T-helper 2 cell treated with Interferon-gamma antibody and Interleukin-4, amounts not matched to agents 100 ng/mL and 5 ng/mL, for 36 hours (primary cell): ENCODE results near the gene SPATA20. TPM values are rescaled to one million over a fixed set of nuclear protein-coding genes. Genes with fewer than 3 reads are reported as not detected.

Experiments
- intact Hi-C: fragments of 100-400 bp; cut with micrococcal nuclease; formaldehyde crosslinking; loops from one replicate; pipeline ENCODE4 v1.15.1; 2023
- total RNA-seq: library from RNA; stranded (reverse); gene quantifications from 2 replicates; pipeline ENCODE4 v1.2.3, GENCODE V29; 2022

SPATA20 gene
- total RNA-seq, 1 donor from 2014 or later = 13.5 TPM

- intact Hi-C loops = no loop called here
Observed at GRCh38 chr17:50572541-50572940, 25.6 kb downstream of the SPATA20 start.

- intact Hi-C loops = no loop called here
Observed at GRCh38 chr17:50573866-50574611, 27.1 kb downstream of the SPATA20 start.

GRCh38 chr17:50575581-50576210 lies 28.7 kb downstream of the SPATA20 start:
- intact Hi-C loops = no loop called here

- intact Hi-C loops = no loop called here
Observed at GRCh38 chr17:50576864-50577263, 29.9 kb downstream of the SPATA20 start.

DNA sequence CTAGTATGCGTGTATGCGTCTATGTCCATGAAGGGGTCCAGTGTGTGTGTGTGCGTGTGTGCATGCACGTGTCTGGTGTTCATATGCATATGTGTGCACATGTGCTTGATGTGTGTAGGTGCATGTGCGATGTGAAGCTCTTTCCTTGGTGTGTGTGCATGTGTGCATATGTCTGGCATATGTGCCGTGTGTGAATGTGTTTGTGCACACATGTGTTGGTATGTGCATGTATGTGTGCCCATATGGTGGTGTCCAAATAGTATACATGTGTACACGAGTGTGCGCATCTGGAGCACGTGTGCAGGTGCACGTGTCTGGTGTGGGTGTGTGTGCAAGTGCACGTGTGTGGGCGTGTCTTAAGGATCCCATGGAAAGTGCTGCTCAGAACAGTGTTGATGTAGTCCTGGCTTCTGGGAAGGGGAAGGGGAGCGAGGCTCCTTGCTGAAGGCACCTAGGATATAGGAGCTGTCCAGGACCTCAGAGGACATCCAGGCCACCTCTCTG lies 30.5 kb downstream of the SPATA20 start:
- intact Hi-C loops = no loop called here

- intact Hi-C loops = no loop called here
Observed at GRCh38 chr17:50578173-50578572, 31.2 kb downstream of the SPATA20 start.

DNA sequence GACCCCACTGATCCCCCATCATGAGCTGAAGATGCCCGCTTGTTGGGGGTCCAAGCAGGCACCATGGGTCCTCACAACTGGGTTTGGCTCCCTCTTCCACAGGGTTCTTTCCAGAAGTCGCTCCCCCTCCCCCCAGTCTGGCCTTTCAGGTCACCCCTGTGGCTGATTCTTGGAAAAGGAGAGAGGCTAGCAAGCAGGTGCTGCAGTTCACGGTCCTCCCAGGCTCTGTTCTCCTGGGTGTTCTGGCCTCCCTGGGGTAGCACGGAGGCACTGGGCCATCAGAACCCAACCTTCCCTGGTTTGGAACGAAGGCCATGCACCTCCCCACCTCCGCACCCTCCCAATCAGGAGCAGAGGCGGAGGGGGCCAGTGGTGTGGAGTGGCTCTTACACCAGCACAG lies 32.4 kb downstream of the SPATA20 start:
- intact Hi-C loops = no loop called here

DNA sequence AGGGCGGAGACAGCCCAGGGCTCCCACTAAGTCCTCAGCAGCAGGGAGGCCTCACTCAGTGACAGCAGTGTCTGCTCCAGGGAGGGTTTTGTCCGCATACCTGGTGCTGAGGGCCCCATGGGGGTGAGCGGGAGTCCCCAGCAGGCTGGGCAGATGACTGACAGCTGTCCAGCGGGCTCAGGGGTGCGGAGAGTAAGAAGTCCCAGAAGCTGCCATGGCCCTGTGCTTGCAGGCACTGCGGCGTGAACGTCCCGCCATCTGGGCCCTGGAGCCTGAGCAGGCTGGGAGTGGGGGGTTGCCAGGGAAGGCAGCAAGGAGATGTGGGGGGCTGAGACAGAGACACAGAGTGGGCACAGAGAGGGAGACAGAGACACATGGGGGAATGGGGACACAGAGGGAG lies 33.7 kb downstream of the SPATA20 start:
- intact Hi-C loops = no loop called here

DNA sequence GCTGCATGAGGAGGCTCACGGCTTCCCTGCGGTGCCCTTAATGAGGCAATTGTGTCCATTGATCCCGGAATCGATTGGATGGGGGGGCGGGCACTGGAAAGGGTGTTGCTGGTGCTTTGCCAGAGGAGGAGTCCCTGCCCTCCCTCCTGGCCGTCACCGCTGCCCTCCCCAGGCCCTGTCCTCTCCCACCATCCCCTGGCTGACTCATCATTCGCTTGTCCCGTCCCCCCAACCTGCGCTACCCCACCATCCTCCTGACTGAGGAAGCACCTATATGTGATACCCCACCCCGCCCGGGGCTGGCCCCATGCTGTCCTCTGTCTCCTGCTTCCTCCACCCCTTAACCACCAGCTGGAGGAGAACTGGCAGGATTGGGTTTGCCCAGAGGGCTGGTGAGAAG lies 34.3 kb downstream of the SPATA20 start:
- intact Hi-C loops = no loop called here

GRCh38 chr17:50582741-50583140 lies 35.8 kb downstream of the SPATA20 start:
- intact Hi-C loops = no loop called here

DNA sequence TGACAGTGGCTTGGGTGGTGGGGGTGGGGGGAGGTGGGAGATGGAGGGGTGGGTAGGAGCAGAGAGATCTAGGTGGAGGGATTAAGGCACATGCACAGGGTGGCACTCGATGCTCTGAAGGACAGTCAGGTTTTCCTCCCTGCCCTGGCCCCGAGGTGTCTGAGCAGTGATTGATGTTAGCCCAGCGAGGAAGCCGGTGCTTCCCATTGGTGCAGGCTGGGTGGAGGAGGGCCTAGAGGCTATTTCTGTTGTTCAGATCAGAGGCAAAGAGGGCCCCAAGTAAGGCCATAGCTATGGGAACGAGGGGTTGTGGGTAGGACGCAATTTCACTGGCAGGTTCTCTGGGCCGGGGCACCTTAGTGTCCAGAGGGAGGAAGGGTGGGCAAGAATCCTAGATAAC lies 36.7 kb downstream of the SPATA20 start:
- intact Hi-C loops = no loop called here

- intact Hi-C loops = no loop called here
Observed at GRCh38 chr17:50584116-50584515, 37.1 kb downstream of the SPATA20 start.

- intact Hi-C loops = no loop called here
Observed at GRCh38 chr17:50584749-50585148, 37.8 kb downstream of the SPATA20 start.

DNA sequence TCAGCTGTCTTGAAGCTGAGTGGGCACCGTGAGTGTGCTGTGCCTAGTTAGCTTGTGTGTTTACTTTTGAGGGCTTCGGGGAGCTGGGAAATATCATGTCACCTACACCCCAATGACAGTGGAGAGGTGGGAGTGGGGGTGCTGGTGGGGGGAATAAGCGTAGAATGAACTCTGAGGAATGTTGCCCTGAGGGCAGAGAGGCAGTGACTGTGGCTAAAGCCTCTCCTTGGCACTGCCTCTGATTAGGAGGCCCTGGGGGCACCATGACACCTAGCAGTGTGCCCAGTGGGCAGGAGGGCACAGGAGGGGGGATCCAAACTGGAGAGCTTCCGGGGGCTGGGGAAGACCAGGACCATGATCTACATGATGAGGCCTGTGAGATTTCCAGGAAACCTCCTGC lies 38.4 kb downstream of the SPATA20 start:
- intact Hi-C loops = no loop called here

- intact Hi-C loops = no loop called here
Observed at GRCh38 chr17:50585891-50586290, 38.9 kb downstream of the SPATA20 start.

- intact Hi-C loops = no loop called here
Observed at GRCh38 chr17:50586421-50587247, 39.7 kb downstream of the SPATA20 start.

GRCh38 chr17:50587571-50587970 lies 40.6 kb downstream of the SPATA20 start:
- intact Hi-C loops = no loop called here

DNA sequence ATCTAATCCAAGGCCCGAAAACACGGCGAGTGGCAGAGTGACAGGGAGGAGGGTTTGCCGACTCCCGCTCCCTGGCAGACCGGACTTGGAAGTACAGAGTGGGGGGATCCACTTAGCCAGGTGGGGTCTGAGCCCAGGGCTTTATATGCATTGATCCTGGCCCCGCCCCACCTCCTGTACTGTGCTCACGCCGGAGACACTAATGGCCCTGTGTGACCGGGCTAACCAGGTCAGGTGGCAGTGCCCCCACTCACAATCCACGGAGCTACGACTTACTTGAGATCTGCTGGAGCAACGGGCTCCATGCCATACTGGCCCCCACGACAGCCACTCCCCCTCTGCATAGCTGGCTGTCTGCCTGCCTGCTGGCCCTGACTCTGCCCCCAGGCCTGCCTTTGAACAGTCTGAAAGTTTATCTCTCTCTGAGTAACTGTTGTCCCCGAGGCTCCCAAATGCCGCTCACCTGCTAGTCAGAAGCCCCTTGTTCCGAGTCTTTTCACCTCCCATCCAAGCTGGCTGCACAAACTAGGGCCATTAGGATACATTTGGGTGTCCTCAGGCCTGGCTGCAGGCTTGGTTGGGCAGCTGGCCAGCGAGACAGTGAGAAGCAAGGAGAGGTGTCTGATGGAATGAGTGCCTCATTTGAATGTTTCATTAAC lies 41.5 kb downstream of the SPATA20 start:
- intact Hi-C loops = no loop called here

GRCh38 chr17:50589095-50589705 lies 42.2 kb downstream of the SPATA20 start:
- intact Hi-C loops = no loop called here

GRCh38 chr17:50590946-50591737 lies 44.2 kb downstream of the SPATA20 start:
- intact Hi-C loops = no loop called here
